ENCODE data around the gene GTPBP6. TPM values are rescaled to one million over a fixed set of nuclear protein-coding genes. Genes with fewer than 3 reads are reported as not detected.
"Not testable (repeated sequence)": the region's sequence is repeated elsewhere in the genome, so short reads cannot be mapped to it uniquely, and the experiment has no call there.

GTPBP6 gene
- total RNA-seq, 1 donor from 2014 or later: 54.1 TPM

- no peak for DNase-seq (ENCODE audit: low spot score)
These were observed 2.0 kb downstream of the GTPBP6 start for GRCh38 chrX:316351-317325.

- DNase-seq (ENCODE audit: low spot score): no peak
These were observed 3.6 kb downstream of the GTPBP6 start for GRCh38 chrX:314781-315595.

GRCh38 chrX:314049-314448 lies 4.5 kb downstream of the GTPBP6 start:
- DNase-seq (ENCODE audit: low spot score): no peak

- no peak for DNase-seq (ENCODE audit: low spot score)
These were observed 5.0 kb downstream of the GTPBP6 start for GRCh38 chrX:313546-313945.

- DNase-seq (ENCODE audit: low spot score): no peak
These were observed 5.8 kb downstream of the GTPBP6 start for GRCh38 chrX:312621-313331.

- no peak for DNase-seq (ENCODE audit: low spot score)
These were observed 7.2 kb downstream of the GTPBP6 start for GRCh38 chrX:311156-312129.

GRCh38 chrX:310621-311155 lies 7.9 kb downstream of the GTPBP6 start:
- no peak for DNase-seq (ENCODE audit: low spot score)

GRCh38 chrX:308821-309520 lies 9.6 kb downstream of the GTPBP6 start:
- DNase-seq (ENCODE audit: low spot score): no peak

- no peak for DNase-seq (ENCODE audit: low spot score)
These were observed 11.1 kb downstream of the GTPBP6 start for GRCh38 chrX:307261-308111.

- DNase-seq (ENCODE audit: low spot score): not testable (repeated sequence)
These were observed 11.9 kb downstream of the GTPBP6 start for GRCh38 chrX:306614-307251.

- DNase-seq (ENCODE audit: low spot score): not testable (repeated sequence)
These were observed 12.6 kb downstream of the GTPBP6 start for GRCh38 chrX:305781-306613.

- no peak for DNase-seq (ENCODE audit: low spot score)
These were observed 15.6 kb downstream of the GTPBP6 start for GRCh38 chrX:302975-303374.

GRCh38 chrX:300334-300733 lies 18.3 kb downstream of the GTPBP6 start:
- DNase-seq (ENCODE audit: low spot score): no peak

- DNase-seq (ENCODE audit: low spot score): no peak
These were observed 19.6 kb downstream of the GTPBP6 start for GRCh38 chrX:298993-299392.

- no peak for DNase-seq (ENCODE audit: low spot score)
These were observed 23.5 kb downstream of the GTPBP6 start for GRCh38 chrX:295136-295535.

- DNase-seq (ENCODE audit: low spot score): no peak
These were observed 25.4 kb downstream of the GTPBP6 start for GRCh38 chrX:292900-293897.

All from mucosa of gallbladder (tissue), 1 donor.